ENCODE measurements around the gene EIPR1.

EIPR1 gene

GRCh38 chr2:3222636-3223035 is 155.0 kb downstream of the EIPR1 start:
- peak in 1 of 3 donors; percentile 28 for DNase-seq (ENCODE audit: low read depth in 3 of 3, low spot score in 1 of 3)

- DNase-seq (ENCODE audit: low read depth in 3 of 3, low spot score in 1 of 3) = no peak
These were observed 158.1 kb downstream of the EIPR1 start for GRCh38 chr2:3219536-3219935.

- DNase-seq (ENCODE audit: low read depth in 3 of 3, low spot score in 1 of 3) = no peak
These were observed 160.0 kb downstream of the EIPR1 start for GRCh38 chr2:3217646-3218045.

GRCh38 chr2:3216841-3217495 is 160.7 kb downstream of the EIPR1 start:
- DNase-seq (ENCODE audit: low read depth in 3 of 3, low spot score in 1 of 3) = no peak

- DNase-seq (ENCODE audit: low read depth in 3 of 3, low spot score in 1 of 3) = no peak
These were observed 162.7 kb downstream of the EIPR1 start for GRCh38 chr2:3214806-3215404.

GRCh38 chr2:3214065-3214464 is 163.6 kb downstream of the EIPR1 start:
- no peak for DNase-seq (ENCODE audit: low read depth in 3 of 3, low spot score in 1 of 3)

- DNase-seq (ENCODE audit: low read depth in 3 of 3, low spot score in 1 of 3) = no peak
These were observed 164.6 kb downstream of the EIPR1 start for GRCh38 chr2:3212984-3213383.

GRCh38 chr2:3212061-3212362 is 165.6 kb downstream of the EIPR1 start:
- DNase-seq (ENCODE audit: low read depth in 3 of 3, low spot score in 1 of 3) = no peak

- DNase-seq (ENCODE audit: low read depth in 3 of 3, low spot score in 1 of 3) = no peak
These were observed 166.2 kb downstream of the EIPR1 start for GRCh38 chr2:3211256-3212060.

- DNase-seq (ENCODE audit: low read depth in 3 of 3, low spot score in 1 of 3) = no peak
These were observed 167.4 kb downstream of the EIPR1 start for GRCh38 chr2:3210257-3210656.

GRCh38 chr2:3209258-3209657 is 168.4 kb downstream of the EIPR1 start:
- no peak for DNase-seq (ENCODE audit: low read depth in 3 of 3, low spot score in 1 of 3)

GRCh38 chr2:3208591-3208990 is 169.0 kb downstream of the EIPR1 start:
- no peak for DNase-seq (ENCODE audit: low read depth in 3 of 3, low spot score in 1 of 3)

- no peak for DNase-seq (ENCODE audit: low read depth in 3 of 3, low spot score in 1 of 3)
These were observed 169.4 kb downstream of the EIPR1 start for GRCh38 chr2:3208179-3208578.

- DNase-seq (ENCODE audit: low read depth in 3 of 3, low spot score in 1 of 3) = no peak
These were observed 170.5 kb downstream of the EIPR1 start for GRCh38 chr2:3207091-3207491.

- DNase-seq (ENCODE audit: low read depth in 3 of 3, low spot score in 1 of 3) = no peak
These were observed 171.8 kb downstream of the EIPR1 start for GRCh38 chr2:3205845-3206244.

GRCh38 chr2:3204031-3204821 is 173.4 kb downstream of the EIPR1 start:
- no peak for DNase-seq (ENCODE audit: low read depth in 3 of 3, low spot score in 1 of 3)

GRCh38 chr2:3203497-3204019 is 174.1 kb downstream of the EIPR1 start:
- no peak for DNase-seq (ENCODE audit: low read depth in 3 of 3, low spot score in 1 of 3)

GRCh38 chr2:3202926-3203325 is 174.7 kb downstream of the EIPR1 start:
- DNase-seq (ENCODE audit: low read depth in 3 of 3, low spot score in 1 of 3) = no peak

GRCh38 chr2:3201281-3201680 is 176.3 kb downstream of the EIPR1 start:
- no peak for DNase-seq (ENCODE audit: low read depth in 3 of 3, low spot score in 1 of 3)

GRCh38 chr2:3200420-3200939 is 177.1 kb downstream of the EIPR1 start:
- DNase-seq (ENCODE audit: low read depth in 3 of 3, low spot score in 1 of 3) = no peak

- no peak for DNase-seq (ENCODE audit: low read depth in 3 of 3, low spot score in 1 of 3)
These were observed 177.8 kb downstream of the EIPR1 start for GRCh38 chr2:3199627-3200345.
